H9 (cell line): ENCODE results near the gene SNX33. TPM values are rescaled to one million over a fixed set of nuclear protein-coding genes. Genes with fewer than 3 reads are reported as not detected.

Source experiments
- DNase-seq: peaks from one replicate; pipeline ENCODE4 v3.0.0-alpha.2; 2017
- H2AFZ ChIP-seq: one replicate; pipeline ENCODE4 v1.6.1; 2013; ENCODE audit warnings: mild to moderate bottlenecking, low read length, control low read depth, moderate library complexity
- H2AK5ac ChIP-seq: 2 replicates; pipeline ENCODE4 v1.6.1; 2013; ENCODE audit warnings: low read length, control low read depth, mixed read lengths; ENCODE audit not compliant: insufficient read length
- H2BK120ac ChIP-seq: one replicate; pipeline ENCODE4 v1.6.1; 2013; ENCODE audit warnings: low read depth, mild to moderate bottlenecking, low read length, control low read depth, inconsistent platforms; ENCODE audit not compliant: poor library complexity, severe bottlenecking
- H2BK12ac ChIP-seq: 2 replicates; pipeline ENCODE4 v1.6.1; 2013; ENCODE audit warnings: low read length, control low read depth, mixed read lengths, low read depth; ENCODE audit not compliant: insufficient read length
- H2BK15ac ChIP-seq: 2 replicates; pipeline ENCODE4 v1.6.1; 2013; ENCODE audit warnings: low read depth, low read length, control low read depth
- H2BK20ac ChIP-seq: one replicate; pipeline ENCODE4 v1.6.1; 2013; ENCODE audit warnings: low read depth, mild to moderate bottlenecking, low read length, control low read depth, inconsistent platforms; ENCODE audit not compliant: poor library complexity, severe bottlenecking
- H2BK5ac ChIP-seq: 2 replicates; pipeline ENCODE4 v1.6.1; 2013; ENCODE audit warnings: low read length, control low read depth, mixed read lengths; ENCODE audit not compliant: insufficient read length
- H3K14ac ChIP-seq: 2 replicates; pipeline ENCODE4 v1.6.1; 2013; ENCODE audit warnings: low read length, control low read depth; ENCODE audit not compliant: insufficient read depth
- H3K18ac ChIP-seq: 2 replicates; pipeline ENCODE4 v1.6.1; 2013; ENCODE audit warnings: low read depth, mild to moderate bottlenecking, mixed read lengths, low read length, control low read depth; ENCODE audit not compliant: insufficient read length
- H3K23ac ChIP-seq: 2 replicates; pipeline ENCODE4 v1.6.1; 2013; ENCODE audit warnings: low read length, control low read depth, mixed read lengths, low read depth; ENCODE audit not compliant: insufficient read length
- H3K23me2 ChIP-seq: 2 replicates; pipeline ENCODE4 v1.6.1; 2013; ENCODE audit warnings: low read depth, mild to moderate bottlenecking, mixed read lengths, low read length, control low read depth; ENCODE audit not compliant: insufficient read length, poor library complexity, severe bottlenecking
- H3K27ac ChIP-seq: 2 replicates; pipeline ENCODE4 v1.5.1; 2013; ENCODE audit warnings: low read length, control low read depth, mixed read lengths, low read depth; ENCODE audit not compliant: insufficient read length
- H3K27me3 ChIP-seq: 2 replicates; pipeline ENCODE4 v1.6.1; 2013; ENCODE audit warnings: low read length, control low read depth, inconsistent platforms; ENCODE audit not compliant: insufficient read depth
- H3K4ac ChIP-seq: 2 replicates; pipeline ENCODE4 v1.6.1; 2013; ENCODE audit warnings: low read depth, mild to moderate bottlenecking, control low read depth, inconsistent platforms, low read length, moderate library complexity
- H3K4me1 ChIP-seq: 2 replicates; pipeline ENCODE4 v1.6.1; 2013; ENCODE audit warnings: low read length, control low read depth, inconsistent platforms; ENCODE audit not compliant: insufficient read depth
- H3K4me2 ChIP-seq: 2 replicates; pipeline ENCODE4 v1.6.1; 2013; ENCODE audit warnings: low read length, control low read depth, mixed read lengths; ENCODE audit not compliant: insufficient read length, insufficient read depth
- H3K56ac ChIP-seq: 2 replicates; pipeline ENCODE4 v1.6.1; 2013; ENCODE audit warnings: low read depth, mild to moderate bottlenecking, mixed read lengths, low read length, control low read depth; ENCODE audit not compliant: insufficient read length
- H3K79me1 ChIP-seq: 2 replicates; pipeline ENCODE4 v1.6.1; 2013; ENCODE audit warnings: low read depth, mild to moderate bottlenecking, moderate library complexity, low read length, control low read depth, inconsistent platforms; ENCODE audit not compliant: insufficient read depth, poor library complexity, severe bottlenecking
- H3K79me2 ChIP-seq: 2 replicates; pipeline ENCODE4 v1.6.1; 2013; ENCODE audit warnings: low read length, control low read depth, inconsistent platforms; ENCODE audit not compliant: insufficient read depth
- H3K9ac ChIP-seq: 2 replicates; pipeline ENCODE4 v1.6.1; 2013; ENCODE audit warnings: low read length, control low read depth, mixed read lengths; ENCODE audit not compliant: insufficient read length; ENCODE audit errors: extremely low read depth
- H3K9me3 ChIP-seq: one replicate; pipeline ENCODE4 v1.6.1; 2013; ENCODE audit warnings: low read depth, low read length, inconsistent platforms; ENCODE audit not compliant: control insufficient read depth
- H3T11ph ChIP-seq: one replicate; pipeline ENCODE4 v1.6.1; 2013; ENCODE audit warnings: mild to moderate bottlenecking, low read length, control low read depth, inconsistent platforms
- H4K20me1 ChIP-seq: one replicate; pipeline ENCODE4 v1.6.1; 2013; ENCODE audit not compliant: control insufficient read depth, insufficient read length, insufficient read depth
- H4K5ac ChIP-seq: 2 replicates; pipeline ENCODE4 v1.6.1; 2013; ENCODE audit warnings: low read depth, mild to moderate bottlenecking, mixed read lengths, low read length, control low read depth; ENCODE audit not compliant: insufficient read length
- H4K8ac ChIP-seq: replicated peaks from 2 replicates; pipeline ENCODE4 v1.6.1; 2013; ENCODE audit warnings: low read length, control low read depth, mixed read lengths, low read depth; ENCODE audit not compliant: insufficient read length
- H4K91ac ChIP-seq: 2 replicates; pipeline ENCODE4 v1.6.1; 2013; ENCODE audit warnings: low read depth, mild to moderate bottlenecking, moderate library complexity, mixed read lengths, low read length, control low read depth; ENCODE audit not compliant: insufficient read length
- H3K27ac Mint-ChIP-seq, 3 experiments: 2 replicates in 2 of 3; 3 replicates in 1 of 3; pipeline ENCODE4 v1.8.0; 2020 to 2021; ENCODE audit warnings: mixed read lengths in 3 of 3, mild to moderate bottlenecking in 1 of 3, moderate library complexity in 1 of 3
- H3K27me3 Mint-ChIP-seq: 2 replicates; pipeline ENCODE4 v1.8.0; 2021; ENCODE audit warnings: low read depth, mild to moderate bottlenecking, moderate library complexity, mixed read lengths
- H3K36me3 Mint-ChIP-seq, 3 experiments: 2 replicates in 2 of 3; 3 replicates in 1 of 3; pipeline ENCODE4 v1.8.0; 2020 to 2021; ENCODE audit warnings: low read depth in 3 of 3, mixed read lengths in 3 of 3; ENCODE audit not compliant: insufficient read depth in 1 of 3
- H3K4me1 Mint-ChIP-seq, 2 experiments: 2 replicates each; pipeline ENCODE4 v1.8.0; 2020; ENCODE audit warnings: mixed read lengths in 2 of 2
- H3K4me3 Mint-ChIP-seq, 2 experiments: 2 replicates in 1 of 2; 3 replicates in 1 of 2; pipeline ENCODE4 v1.8.0; 2020 to 2021; ENCODE audit warnings: mild to moderate bottlenecking in 2 of 2, mixed read lengths in 2 of 2, moderate library complexity in 1 of 2
- H3K9me3 Mint-ChIP-seq, 2 experiments: 2 replicates in 1 of 2; 3 replicates in 1 of 2; pipeline ENCODE4 v1.8.0; 2020; ENCODE audit warnings: mild to moderate bottlenecking in 2 of 2, mixed read lengths in 2 of 2, moderate library complexity in 1 of 2
- CTCF ChIP-seq: fragments of 200-600 bp; sonication (generic); conservative IDR thresholded peaks from 3 replicates; pipeline ENCODE4 v1.8.0; 2021; ENCODE audit warnings: antibody characterized with exemption, mild to moderate bottlenecking
- WGBS: extraction: QIAGEN DNeasy Blood & Tissue Kit; methylation state at CpG from one replicate; pipeline ENCODE4 v1.1.7; 2013; ENCODE audit warnings: missing lambda C conversion rate, low lambda C conversion rate, mixed read lengths; ENCODE audit not compliant: insufficient read length; ENCODE audit errors: extremely low coverage; 5-methylcytosine and 5-hydroxymethylcytosine counted together
- total RNA-seq: library from RNA; stranded (reverse); gene quantifications from 2 replicates; pipeline ENCODE4 v1.2.1, GENCODE V29; 2021

Gene SNX33
- total RNA-seq, 1 experiment from 2014 or later: 17.7 TPM

- Mint-ChIP-seq H3K27me3 (peaks cover 22% of the 10 kb centered on the region), H3K4me1 (peaks cover 56 to 57% of the 10 kb centered on the region in 2 experiments), H3K9me3 (no peaks in the 10 kb centered on the region), H3K4me3 (peak overlapping the region; percentile 93 to 97), H3K27ac (peak overlapping the region in 1 of 3 experiments; percentile 44; a peak in 2 of 7 replicates), H3K36me3 (peaks cover 10 to 37% (median 26%) of the 10 kb centered on the region in 3 experiments)
- no peak overlapping the region for H3T11ph ChIP-seq
- no peak overlapping the region for H2BK12ac ChIP-seq
- DNase-seq: no peak
- no peak overlapping the region for H3K4ac ChIP-seq
- H2AK5ac ChIP-seq: no peak overlapping the region
- no peaks in the 10 kb centered on the region for H3K9me3 ChIP-seq
- H3K56ac ChIP-seq: no peak overlapping the region
- no peak overlapping the region for H2BK20ac ChIP-seq
- H3K18ac ChIP-seq: no peak overlapping the region
- H2AFZ ChIP-seq: no peak overlapping the region
- no CpG with 5 or more reads among the region's 18 CpGs for WGBS
- H3K79me2 ChIP-seq: peaks cover 9% of the 10 kb centered on the region; the same call in 1 of the 2 replicates
- H3K14ac ChIP-seq: no peak overlapping the region; the same call in 1 of the 2 replicates
- no peak overlapping the region for H2BK15ac ChIP-seq
- no peaks in the 10 kb centered on the region for H4K20me1 ChIP-seq
- no peak overlapping the region for H2BK120ac ChIP-seq
- H4K91ac ChIP-seq: no peak overlapping the region
- H3K27me3 ChIP-seq: peaks cover 4% of the 10 kb centered on the region; the same call in 1 of the 2 replicates
- no peak overlapping the region for H3K23ac ChIP-seq
- no peak overlapping the region for H4K8ac ChIP-seq
- no peak for TF ChIP-seq CTCF
- H3K27ac ChIP-seq: no peak overlapping the region
- no peaks in the 10 kb centered on the region for H3K79me1 ChIP-seq
- H3K9ac ChIP-seq: no peak overlapping the region
- no peak overlapping the region for H2BK5ac ChIP-seq
- no peak overlapping the region for H3K4me2 ChIP-seq
- H3K23me2 ChIP-seq: peaks cover 17% of the 10 kb centered on the region
- H4K5ac ChIP-seq: no peak overlapping the region
- peaks cover 3% of the 10 kb centered on the region; the same call in 1 of the 2 replicates for H3K4me1 ChIP-seq
Observed at GRCh38 chr15:75649848-75650247, 2.1 kb downstream of the SNX33 start.
